BLaER1 (cell line): ENCODE data around the gene HOXD12.
A peak's percentile ranks its signal among the peaks of the same experiment; 100 is the strongest.

ENCODE experiments used
- H3K27ac ChIP-seq: shearing (Covaris generic); formaldehyde crosslinking; 2 replicates; pipeline ENCODE4 v1.8.1; 2022
- H3K27me3 ChIP-seq: shearing (Covaris generic); formaldehyde crosslinking; 2 replicates; pipeline ENCODE4 v1.8.1; 2022
- H3K36me3 ChIP-seq: shearing (Covaris generic); formaldehyde crosslinking; 2 replicates; pipeline ENCODE4 v1.8.1; 2022
- H3K4me1 ChIP-seq: shearing (Covaris generic); formaldehyde crosslinking; 2 replicates; pipeline ENCODE4 v1.8.1; 2022
- H3K4me2 ChIP-seq: shearing (Covaris generic); formaldehyde crosslinking; 2 replicates; pipeline ENCODE4 v1.8.1; 2022
- H3K4me3 ChIP-seq: shearing (Covaris generic); formaldehyde crosslinking; 2 replicates; pipeline ENCODE4 v1.8.1; 2022
- H3K9ac ChIP-seq: shearing (Covaris generic); formaldehyde crosslinking; 2 replicates; pipeline ENCODE4 v1.8.1; 2022
- H3K9me3 ChIP-seq: shearing (Covaris generic); formaldehyde crosslinking; 2 replicates; pipeline ENCODE4 v1.8.1; 2022
- H4K20me1 ChIP-seq: shearing (Covaris generic); formaldehyde crosslinking; 2 replicates; pipeline ENCODE4 v1.8.1; 2022
- Cebpa-rat ChIP-seq: shearing (Covaris generic); IDR thresholded peaks from 2 replicates; pipeline ENCODE4 v1.8.1; 2022

Gene HOXD12

DNA sequence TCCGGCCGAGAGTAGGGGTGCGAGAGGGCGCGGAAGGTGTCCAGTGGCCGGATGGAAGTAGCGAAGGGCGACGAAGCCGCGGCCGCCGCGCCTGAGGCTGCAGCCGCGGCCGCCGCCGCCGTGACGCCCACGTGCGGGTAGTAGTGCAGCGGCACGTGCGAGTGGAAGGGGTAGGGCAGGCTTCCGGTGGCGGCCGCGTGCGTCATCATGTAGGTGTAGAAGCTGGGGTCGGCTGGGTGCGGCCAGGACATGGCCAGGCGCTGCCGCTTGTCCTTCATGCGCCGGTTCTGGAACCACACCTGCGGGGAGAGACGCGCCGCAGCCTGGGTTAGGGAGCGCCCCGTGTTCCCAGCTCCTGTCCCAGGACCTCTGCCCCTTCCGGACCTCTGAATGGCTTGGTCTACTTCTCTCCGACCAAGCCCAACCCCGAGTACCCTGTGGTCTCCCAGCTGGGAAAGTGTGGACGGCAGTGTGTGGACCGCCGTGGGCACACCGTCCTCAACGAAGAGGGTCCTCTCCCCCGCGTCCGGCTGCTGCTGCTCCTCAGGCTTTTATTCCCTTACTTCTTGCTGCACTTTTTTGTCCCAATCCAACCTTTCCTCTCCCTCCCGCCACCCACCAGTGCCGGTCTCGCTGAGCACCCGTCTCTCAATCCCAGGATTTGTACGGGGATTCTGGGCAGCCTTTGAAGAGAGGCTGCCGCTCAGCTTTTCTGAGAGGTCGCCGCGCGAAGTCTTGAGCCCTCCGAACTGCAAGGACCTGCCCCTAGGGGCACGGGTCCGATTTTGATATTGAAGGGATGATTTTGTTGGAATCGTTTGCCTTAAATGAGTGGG lies 18.8 kb upstream of the HOXD12 start:
- Histone ChIP-seq H3K4me1 (0 out of 2 replicates have a peak, but pooled peaks cover 7% of the 10 kb centered on the region), H3K9me3 (peaks cover 75% of the 10 kb centered on the region), H3K9ac (no peak overlapping the region), H3K27ac (no peak overlapping the region), H3K36me3 (no peaks in the 10 kb centered on the region), H3K4me3 (peak overlapping the region; percentile 31), H4K20me1 (peaks cover 74% of the 10 kb centered on the region), H3K27me3 (peaks cover 100% of the 10 kb centered on the region), H3K4me2 (no peak overlapping the region)
- no peak for TF ChIP-seq Cebpa-rat

DNA sequence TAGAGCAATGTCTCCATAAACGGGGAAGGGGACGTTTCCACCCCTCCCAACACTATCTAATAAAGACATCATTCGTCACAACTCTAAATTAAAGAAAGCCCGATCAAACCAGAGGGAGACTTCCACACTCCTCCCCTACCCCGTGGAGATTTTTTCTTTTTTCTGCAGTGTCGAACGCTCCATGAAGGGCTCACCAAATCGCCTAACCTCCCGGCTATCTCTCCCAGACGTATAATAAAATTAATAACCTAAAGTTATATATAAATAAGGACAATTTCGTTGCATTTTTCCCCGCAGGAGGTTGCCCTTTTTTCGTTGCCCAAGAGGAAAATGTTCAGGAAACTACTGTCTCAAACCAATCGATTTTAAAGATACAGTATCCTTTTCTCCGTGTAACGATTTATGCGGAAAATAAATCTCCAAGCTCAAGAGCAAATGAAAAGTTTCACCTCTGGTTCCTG lies 18.2 kb upstream of the HOXD12 start:
- H3K9me3 ChIP-seq, result peaks cover 78% of the 10 kb centered on the region
- peaks cover 74% of the 10 kb centered on the region for H4K20me1 ChIP-seq
- H3K4me2 ChIP-seq, result no peak overlapping the region
- H3K4me1 ChIP-seq, result 0 out of 2 replicates have a peak, but pooled peaks cover 7% of the 10 kb centered on the region
- peak overlapping the region; percentile 38; the same call in 1 of the 2 replicates for H3K4me3 ChIP-seq
- peaks cover 100% of the 10 kb centered on the region for H3K27me3 ChIP-seq
- no peak for TF ChIP-seq Cebpa-rat
- no peak overlapping the region for H3K9ac ChIP-seq
- H3K36me3 ChIP-seq, result no peaks in the 10 kb centered on the region
- no peak overlapping the region for H3K27ac ChIP-seq

DNA sequence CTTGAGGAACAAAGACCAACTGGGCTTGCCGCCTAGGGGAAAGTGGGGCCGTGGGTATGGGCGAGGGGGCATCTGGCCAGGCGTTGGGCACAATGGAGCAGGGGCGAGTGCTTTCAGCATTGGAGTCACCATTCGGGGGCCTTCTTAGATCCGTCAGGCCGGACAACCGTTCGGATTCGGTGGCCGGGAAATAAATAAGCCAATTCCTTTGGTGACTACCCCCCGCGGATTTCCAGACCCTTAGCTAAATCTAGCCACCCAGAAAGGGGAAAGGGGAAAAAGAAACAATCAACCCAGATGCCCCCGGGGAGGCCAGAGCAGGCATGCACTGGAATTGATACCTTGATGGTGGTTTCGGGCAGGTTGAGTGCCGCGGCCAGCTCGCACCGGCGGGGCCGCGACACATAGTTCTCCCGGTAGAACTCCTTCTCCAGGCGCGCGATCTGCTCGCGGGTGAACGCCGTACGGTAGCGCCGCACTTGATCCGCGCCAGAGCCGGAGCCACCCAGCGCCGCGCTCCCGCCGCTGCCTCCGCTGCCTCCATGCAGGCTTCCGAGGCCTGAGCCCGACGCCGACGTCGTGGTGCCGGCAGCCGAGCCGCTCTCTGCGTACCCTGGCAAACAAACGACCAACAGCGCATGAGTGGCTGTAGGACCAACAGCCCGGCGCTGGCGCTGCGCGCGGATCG lies 17.6 kb upstream of the HOXD12 start:
- H3K4me1 ChIP-seq, result 0 out of 2 replicates have a peak, but pooled peaks cover 7% of the 10 kb centered on the region
- no peak for TF ChIP-seq Cebpa-rat
- no peak overlapping the region for H3K27ac ChIP-seq
- H3K9ac ChIP-seq, result no peak overlapping the region
- H3K36me3 ChIP-seq, result no peaks in the 10 kb centered on the region
- H3K9me3 ChIP-seq, result peaks cover 78% of the 10 kb centered on the region
- no peak overlapping the region for H3K4me2 ChIP-seq
- peak overlapping the region; percentile 38 for H3K4me3 ChIP-seq
- peaks cover 100% of the 10 kb centered on the region for H3K27me3 ChIP-seq
- peaks cover 74% of the 10 kb centered on the region for H4K20me1 ChIP-seq

DNA sequence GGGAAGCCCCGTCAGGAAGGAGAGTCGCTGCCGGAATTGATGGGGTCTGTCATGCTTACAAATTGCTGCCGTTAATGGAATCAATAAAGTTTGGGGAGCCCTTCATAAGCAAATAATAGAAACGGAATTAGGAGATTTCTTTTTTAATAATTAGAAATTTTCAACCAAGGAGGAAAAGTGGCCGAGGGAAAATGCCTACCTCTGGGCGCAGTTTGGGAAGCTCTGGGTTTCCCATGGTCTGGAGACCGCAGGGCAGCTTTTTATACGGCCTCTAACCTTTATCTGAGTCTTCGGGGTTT lies 17.1 kb upstream of the HOXD12 start:
- no peaks in the 10 kb centered on the region for H3K36me3 ChIP-seq
- no peak overlapping the region for H3K27ac ChIP-seq
- H3K9me3 ChIP-seq, result peaks cover 78% of the 10 kb centered on the region
- H3K4me1 ChIP-seq, result 0 out of 2 replicates have a peak, but pooled peaks cover 7% of the 10 kb centered on the region
- H3K9ac ChIP-seq, result no peak overlapping the region
- peaks cover 74% of the 10 kb centered on the region for H4K20me1 ChIP-seq
- H3K4me2 ChIP-seq, result no peak overlapping the region
- peaks cover 100% of the 10 kb centered on the region for H3K27me3 ChIP-seq
- no peak for TF ChIP-seq Cebpa-rat
- peak overlapping the region; percentile 38 for H3K4me3 ChIP-seq

DNA sequence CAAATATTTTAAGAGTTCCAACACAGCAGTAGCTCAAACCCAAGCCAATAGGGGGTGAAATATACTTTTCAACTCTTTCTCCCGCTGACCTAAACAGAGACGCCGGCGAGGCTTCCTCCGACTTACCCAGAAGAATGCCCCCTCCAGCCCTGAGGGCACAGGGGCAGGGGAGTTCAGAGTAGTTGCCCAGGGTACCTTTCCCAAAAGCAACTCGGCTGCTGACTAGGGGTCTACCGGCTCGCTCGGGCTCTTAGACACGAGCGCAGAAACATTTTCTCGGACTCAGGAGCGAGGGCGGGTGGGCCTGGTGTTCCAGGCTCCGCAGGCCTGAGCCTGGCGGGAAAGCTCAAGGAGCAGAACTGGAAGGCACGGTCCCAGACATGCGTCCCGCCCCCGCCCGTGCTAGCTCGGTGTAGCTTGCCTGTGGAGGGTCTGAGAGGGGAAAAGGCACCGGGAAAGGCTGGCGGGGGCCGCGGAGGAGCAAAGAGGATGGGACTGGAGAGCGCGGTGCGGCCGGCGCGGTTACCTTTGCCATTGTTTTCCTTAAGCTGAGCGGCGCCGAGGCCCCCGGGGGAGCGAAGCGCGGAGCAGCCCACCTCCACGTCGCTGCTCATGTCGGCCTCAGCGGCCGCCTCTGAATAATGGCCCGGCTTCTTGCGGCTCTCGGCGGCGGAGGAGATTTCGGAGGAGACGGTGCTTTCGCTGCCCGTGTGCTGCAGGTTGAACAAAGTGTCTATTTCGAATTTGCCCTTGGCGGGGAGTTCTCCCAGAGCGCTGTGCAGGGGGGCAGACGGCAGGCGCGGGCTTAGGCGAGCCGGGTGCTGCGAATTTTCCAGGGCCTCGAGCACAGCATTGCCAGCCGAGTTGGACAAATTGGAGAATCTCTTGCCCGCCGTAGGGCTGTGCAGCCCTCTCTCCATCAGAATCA lies 16.5 kb upstream of the HOXD12 start:
- TF ChIP-seq Cebpa-rat, result no peak
- Histone ChIP-seq H3K9me3 (peaks cover 78% of the 10 kb centered on the region), H3K9ac (no peak overlapping the region), H4K20me1 (peaks cover 80% of the 10 kb centered on the region), H3K4me1 (0 out of 2 replicates have a peak, but pooled peaks cover 7% of the 10 kb centered on the region), H3K27ac (no peak overlapping the region), H3K4me3 (peak overlapping the region; percentile 38; the same call in 1 of the 2 replicates), H3K4me2 (no peak overlapping the region), H3K27me3 (peaks cover 100% of the 10 kb centered on the region), H3K36me3 (no peaks in the 10 kb centered on the region)

DNA sequence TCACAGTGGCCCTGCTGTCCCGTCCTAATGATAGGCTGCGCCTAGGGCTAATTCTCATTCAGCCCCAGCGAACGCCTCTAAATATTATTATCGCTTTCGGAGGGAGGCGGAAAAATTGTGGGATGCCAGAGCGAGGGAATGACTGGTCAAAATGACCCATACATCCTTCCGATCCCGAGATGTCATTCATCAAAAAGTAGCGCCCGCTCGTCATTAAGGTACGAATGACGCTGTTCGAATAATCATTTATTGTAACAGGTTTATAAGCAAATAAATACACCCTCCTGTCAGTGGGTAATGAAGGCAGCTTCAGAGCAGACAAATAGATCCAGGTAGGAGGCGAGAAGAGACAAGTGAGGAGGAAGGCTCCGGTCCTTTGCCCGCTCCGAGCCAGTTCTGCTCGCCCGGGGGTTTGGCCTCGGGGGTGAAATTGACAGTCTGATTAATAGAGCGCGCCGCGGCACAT lies 15.8 kb upstream of the HOXD12 start, which contains the start of gene EVX2:
TSS of gene EVX2 (minus strand) at position 167 of the 466 bp plus-strand sequence. CDS start 186 bp downstream, outside the sequence.
- H3K36me3 ChIP-seq, result no peaks in the 10 kb centered on the region
- H3K4me3 ChIP-seq, result 0 out of 2 replicates have a peak within 1 kb of the TSS, but pooled peaks have one; percentile 38
- no peak within 1 kb of the TSS for H3K4me2 ChIP-seq
- H3K9ac ChIP-seq, result no peak within 1 kb of the TSS
- 0 out of 2 replicates have a peak, but pooled peaks cover 7% of the 10 kb centered on the region for H3K4me1 ChIP-seq
- peaks cover 83% of the 10 kb centered on the region for H4K20me1 ChIP-seq
- H3K9me3 ChIP-seq, result peaks cover 76% of the 10 kb centered on the region
- peaks cover 100% of the 10 kb centered on the region for H3K27me3 ChIP-seq
- no peak within 1 kb of the TSS for H3K27ac ChIP-seq
- TF ChIP-seq Cebpa-rat, result no peak

DNA sequence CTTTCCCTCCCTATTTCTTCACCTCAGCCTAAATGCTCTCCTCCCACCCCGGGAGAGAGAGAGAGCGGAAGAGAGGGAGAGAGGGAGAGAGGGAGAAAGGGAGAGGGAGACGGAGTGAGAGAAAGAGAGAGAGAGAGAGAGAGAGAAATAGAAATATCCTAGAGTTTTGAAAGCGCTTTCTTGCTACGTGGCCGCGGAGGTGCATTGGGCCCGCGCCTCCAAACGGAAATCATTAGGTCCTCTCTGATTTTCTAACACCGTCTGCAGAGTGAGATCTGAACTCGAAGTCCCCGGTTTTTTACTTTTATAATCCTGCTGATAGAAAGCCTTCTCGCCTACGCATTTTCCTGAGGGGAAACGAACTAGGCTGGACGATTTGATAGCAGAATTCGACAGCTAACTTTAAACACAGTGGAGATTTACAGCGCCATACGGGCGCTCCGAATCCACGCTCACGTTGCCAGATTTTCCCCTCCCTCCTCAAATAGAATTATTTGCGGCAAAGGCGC lies 14.9 kb upstream of the HOXD12 start:
- H3K4me2 ChIP-seq, result no peak overlapping the region
- H3K9me3 ChIP-seq, result peaks cover 67% of the 10 kb centered on the region
- no peak overlapping the region for H3K9ac ChIP-seq
- no peak overlapping the region for H3K4me3 ChIP-seq
- 0 out of 2 replicates have a peak, but pooled peaks cover 2% of the 10 kb centered on the region for H3K4me1 ChIP-seq
- no peaks in the 10 kb centered on the region for H3K36me3 ChIP-seq
- TF ChIP-seq Cebpa-rat, result no peak
- H3K27me3 ChIP-seq, result peaks cover 100% of the 10 kb centered on the region
- H3K27ac ChIP-seq, result no peak overlapping the region
- H4K20me1 ChIP-seq, result peaks cover 83% of the 10 kb centered on the region

DNA sequence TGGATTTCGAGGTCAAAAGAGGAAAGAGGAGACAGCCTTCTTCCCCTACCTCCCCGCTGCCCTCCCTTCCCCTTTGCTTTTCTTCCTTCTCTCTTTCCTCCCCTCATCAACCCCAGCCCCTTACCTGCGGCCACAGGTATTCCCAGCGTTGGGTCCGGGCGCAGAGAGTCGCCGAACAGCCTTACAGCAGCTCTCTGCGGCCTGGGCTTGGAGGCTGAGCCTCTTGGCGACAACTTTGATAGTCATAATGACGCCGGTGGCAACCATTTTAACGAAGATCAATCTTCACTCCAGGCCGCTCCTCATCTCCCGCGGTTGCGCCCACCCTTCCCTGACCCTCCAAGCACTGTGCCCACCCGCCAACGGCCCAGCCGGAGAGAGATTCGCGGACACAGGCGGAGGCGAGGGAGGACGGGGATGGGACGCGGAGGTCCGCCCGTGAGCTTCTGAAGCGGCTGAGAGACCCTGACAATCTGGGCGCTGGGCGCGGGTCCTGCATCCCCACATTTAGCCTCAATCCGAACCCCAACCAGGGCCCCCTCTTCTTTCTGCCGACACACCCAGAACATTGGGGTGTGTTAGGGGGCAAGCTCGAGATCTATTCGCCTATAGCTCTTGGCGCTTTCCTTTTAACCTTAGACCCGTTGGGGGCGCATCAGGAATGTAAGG lies 14.3 kb upstream of the HOXD12 start:
- Histone ChIP-seq H3K4me3 (no peak overlapping the region), H3K27me3 (peaks cover 100% of the 10 kb centered on the region), H3K4me1 (no peaks in the 10 kb centered on the region), H3K4me2 (no peak overlapping the region), H3K9ac (no peak overlapping the region), H3K36me3 (no peaks in the 10 kb centered on the region), H4K20me1 (peaks cover 86% of the 10 kb centered on the region), H3K27ac (no peak overlapping the region), H3K9me3 (peaks cover 61% of the 10 kb centered on the region)
- TF ChIP-seq Cebpa-rat, result no peak
